ENCODE measurements around the gene DNAJC25. TPM values are rescaled to one million over a fixed set of nuclear protein-coding genes. Genes with fewer than 3 reads are reported as not detected.
A peak's percentile ranks its signal among the peaks of the same experiment; 100 is the strongest.

Gene DNAJC25
- total and polyA plus RNA-seq, 2 of the 13 experiments (the other 11 are each of a cell fraction or from before 2014, with no cell fraction given): 5.7 to 10.2 TPM

DNA sequence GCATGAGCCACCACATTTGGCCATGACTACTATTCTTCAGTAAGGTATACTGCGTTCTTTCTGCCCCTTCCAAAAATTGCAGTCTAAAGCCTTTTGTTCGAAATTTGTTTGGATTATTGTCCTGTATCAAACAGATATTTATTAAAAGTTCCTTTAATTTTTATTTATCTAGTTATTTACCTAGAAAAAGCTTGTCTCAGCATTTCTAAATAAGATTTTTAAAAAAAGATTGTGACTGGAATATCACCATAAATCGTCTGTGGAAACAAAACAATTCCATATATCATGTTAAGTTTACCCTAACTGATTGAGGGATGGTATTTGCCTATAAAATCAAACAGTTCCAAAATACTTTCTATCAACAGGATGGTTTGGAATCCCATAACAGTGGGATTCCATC, 45.0 kb downstream of the DNAJC25 start:
- no peak overlapping the region for H2AFZ ChIP-seq (ENCODE audit: low read length)
- no peak overlapping the region for H3K27ac ChIP-seq (ENCODE audit: extremely low read length, insufficient read depth, low read length)
- POLR2A ChIA-PET: no interaction called here
- H3K4me3 ChIP-seq (replicated peaks in 1 of 3; ENCODE audit: insufficient read depth in 1 of 3, low read depth in 2 of 3, low read length in 3 of 3): no peak overlapping the region
- CTCF ChIA-PET (ENCODE audit: low intra/inter-chr PET ratio, low total read pairs): no interaction called here
- H3K4me1 ChIP-seq (ENCODE audit: insufficient read depth, low read length): peaks cover 10% of the 10 kb centered on the region
- intact Hi-C loops (cut with micrococcal nuclease; ENCODE audit: unreplicated experiment) (no loop called here), in situ Hi-C loops (cut with HindIII; ENCODE audit: extremely low pct_ligation_motif_present, low pct_unique_long_range_greater_than_20kb) (no loop called here)
- 93% methylated on average over 3 of the region's 3 CpGs for WGBS (ENCODE audit: low lambda C conversion rate)
- FAIRE-seq: no peak
- ATAC-seq: no peak
- no peaks in the 10 kb centered on the region for H3K9me3 ChIP-seq (ENCODE audit: low read length)
- no peaks in the 10 kb centered on the region for H3K36me3 ChIP-seq (replicated peaks in 1 of 2; ENCODE audit: control insufficient read depth in 1 of 2, insufficient read depth in 2 of 2, low read length in 2 of 2)
- BruUV-seq (replicated peaks): no TSS peak
- H3K9ac ChIP-seq (ENCODE audit: insufficient read depth, low read depth, low read length): no peak overlapping the region
- no peaks in the 10 kb centered on the region for H4K20me1 ChIP-seq (ENCODE audit: insufficient read depth, low read length)
- H3K4me2 ChIP-seq (ENCODE audit: low read depth, low read length): no peak overlapping the region
- H3K27me3 ChIP-seq (ENCODE audit: control insufficient read depth in 1 of 2, insufficient read depth in 2 of 2, low read length in 2 of 2): no peaks in the 10 kb centered on the region
- H3K79me2 ChIP-seq (ENCODE audit: insufficient read depth, low read length): no peaks in the 10 kb centered on the region
- peak; percentile 4; the same call in 1 of the 2 replicates for TF ChIP-seq MAFF (IDR thresholded peaks at IDR 0.05; ENCODE audit: low read depth, low read length)
- no peak for TF ChIP-seq ZNF44 (CRISPR knock-in tag; IDR thresholded peaks at IDR 0.05)
- TF ChIP-seq, protein P1, sequence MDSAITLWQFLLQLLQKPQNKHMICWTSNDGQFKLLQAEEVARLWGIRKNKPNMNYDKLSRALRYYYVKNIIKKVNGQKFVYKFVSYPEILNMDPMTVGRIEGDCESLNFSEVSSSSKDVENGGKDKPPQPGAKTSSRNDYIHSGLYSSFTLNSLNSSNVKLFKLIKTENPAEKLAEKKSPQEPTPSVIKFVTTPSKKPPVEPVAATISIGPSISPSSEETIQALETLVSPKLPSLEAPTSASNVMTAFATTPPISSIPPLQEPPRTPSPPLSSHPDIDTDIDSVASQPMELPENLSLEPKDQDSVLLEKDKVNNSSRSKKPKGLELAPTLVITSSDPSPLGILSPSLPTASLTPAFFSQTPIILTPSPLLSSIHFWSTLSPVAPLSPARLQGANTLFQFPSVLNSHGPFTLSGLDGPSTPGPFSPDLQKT (CRISPR knock-in tag; IDR thresholded peaks at IDR 0.05; ENCODE audit: borderline replicate concordance): no peak
- no peak for TF ChIP-seq MTA1 (CRISPR knock-in tag; IDR thresholded peaks at IDR 0.05; ENCODE audit: borderline replicate concordance)
- TF ChIP-seq ZSCAN21 (CRISPR knock-in tag; IDR thresholded peaks at IDR 0.05; ENCODE audit: borderline replicate concordance): no peak
- TF ChIP-seq MAFK (conservative IDR thresholded peaks at IDR 0.05 in 1 of 2, IDR thresholded peaks at IDR 0.05 in 1 of 2; ENCODE audit: low read length in 2 of 2): peak; percentile 12 to 64; a peak in 2 of 4 replicates
- TF ChIP-seq KLF13 (CRISPR knock-in tag; IDR thresholded peaks at IDR 0.05): no peak
- no peak for TF ChIP-seq STAG1 (CRISPR knock-in tag; IDR thresholded peaks at IDR 0.05)
- no peak for DNase-seq (ENCODE audit: low spot score)

Measured in HepG2 (cell line).